ENCODE data around the gene HIVEP3. TPM values are rescaled to one million over a fixed set of nuclear protein-coding genes. Genes with fewer than 3 reads are reported as not detected.

The HIVEP3 gene
- total RNA-seq, 2 donors from 2014 or later = 0.13 to 0.99 TPM

- no peak overlapping the region for H3K4me3 Mint-ChIP-seq
- H3K4me3 ChIP-seq (ENCODE audit: low read length) = no peak overlapping the region
- H3K36me3 Mint-ChIP-seq (ENCODE audit: low read depth) = no peaks in the 10 kb centered on the region
- no peak overlapping the region for H3K27ac Mint-ChIP-seq
- no peak overlapping the region for H3K9ac ChIP-seq (ENCODE audit: extremely low read depth, low read length, poor library complexity, severe bottlenecking)
- peaks cover 29% of the 10 kb centered on the region for H3K4me1 ChIP-seq (ENCODE audit: control insufficient read depth, insufficient read depth, low read length)
- peaks cover 60% of the 10 kb centered on the region for H3K27me3 Mint-ChIP-seq (ENCODE audit: insufficient read depth)
- no peaks in the 10 kb centered on the region for H3K9me3 ChIP-seq (ENCODE audit: control insufficient read depth, low read length)
- WGBS, 2 experiments (ENCODE audit: insufficient coverage in 1 of 2, insufficient read length in 1 of 2) = 69 to 86% methylated on average over 3 to 7 of the region's 7 CpGs
- H3K27me3 ChIP-seq (ENCODE audit: control insufficient read depth, insufficient read depth, low read length, poor library complexity, severe bottlenecking) = peaks cover 49% of the 10 kb centered on the region
- H3K9me3 Mint-ChIP-seq = no peaks in the 10 kb centered on the region
- no peak for TF ChIP-seq CTCF (conservative IDR thresholded peaks at IDR 0.05)
- H3K36me3 ChIP-seq (ENCODE audit: control insufficient read depth, insufficient read depth, low read length) = no peaks in the 10 kb centered on the region
- no peak overlapping the region for H3K27ac ChIP-seq (ENCODE audit: low read depth, low read length)
- peaks cover 53% of the 10 kb centered on the region for H3K4me1 Mint-ChIP-seq
- DNase-seq = no peak
These were observed 56.1 kb downstream of the HIVEP3 start for GRCh38 chr1:41862384-41863221.

DNA sequence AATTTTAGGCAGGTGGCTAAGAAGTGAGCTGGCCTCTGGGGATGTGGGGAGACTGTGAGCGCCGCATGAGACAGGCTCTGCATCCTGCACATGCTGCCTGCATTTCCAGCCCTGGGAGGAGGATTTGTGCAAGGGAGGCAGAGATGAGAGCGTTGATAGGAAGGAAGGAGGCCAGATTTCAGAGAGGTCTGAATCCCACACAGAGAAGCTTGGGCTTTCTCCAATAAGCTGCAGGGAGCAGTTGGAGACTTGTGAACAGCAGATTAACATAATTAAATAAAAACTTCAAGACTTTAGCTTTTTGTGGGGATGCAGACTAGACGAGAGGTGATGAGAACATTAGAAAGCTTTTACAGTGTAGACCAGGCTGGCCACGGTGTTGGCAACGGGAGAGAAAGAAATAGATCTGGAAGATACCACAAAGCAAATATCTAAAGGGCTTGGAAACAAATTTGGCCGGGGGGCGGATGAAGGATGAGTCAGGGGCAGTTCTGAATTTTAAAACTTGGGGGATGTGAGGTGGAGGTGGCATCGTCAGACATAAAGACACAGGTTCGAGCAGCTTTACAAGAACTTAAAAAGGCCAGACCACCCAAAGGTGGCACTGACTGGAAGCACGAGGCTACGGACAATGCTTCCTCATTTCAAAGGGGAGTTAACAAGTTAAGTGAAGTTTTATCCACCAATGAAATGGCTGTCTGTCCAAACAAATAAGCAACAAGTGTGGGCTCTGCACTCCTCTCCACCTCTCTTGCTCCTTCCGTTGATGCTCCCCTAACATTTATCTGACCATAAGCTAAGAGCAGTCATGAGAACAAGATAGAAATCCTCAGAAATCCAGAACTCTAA is 57.0 kb downstream of the HIVEP3 start:
- H3K27me3 Mint-ChIP-seq (ENCODE audit: insufficient read depth) = peaks cover 57% of the 10 kb centered on the region
- WGBS, 2 experiments (ENCODE audit: insufficient coverage in 1 of 2, insufficient read length in 1 of 2) = 68 to 78% methylated on average over 9 to 13 of the region's 13 CpGs
- no peak overlapping the region for H3K27ac Mint-ChIP-seq
- Histone ChIP-seq H3K9me3 (ENCODE audit: control insufficient read depth, low read length) (no peaks in the 10 kb centered on the region), H3K4me3 (ENCODE audit: low read length) (no peak overlapping the region), H3K27ac (ENCODE audit: low read depth, low read length) (no peak overlapping the region), H3K4me1 (ENCODE audit: control insufficient read depth, insufficient read depth, low read length) (peaks cover 29% of the 10 kb centered on the region), H3K36me3 (ENCODE audit: control insufficient read depth, insufficient read depth, low read length) (no peaks in the 10 kb centered on the region), H3K27me3 (ENCODE audit: control insufficient read depth, insufficient read depth, low read length, poor library complexity, severe bottlenecking) (peaks cover 42% of the 10 kb centered on the region), H3K9ac (ENCODE audit: extremely low read depth, low read length, poor library complexity, severe bottlenecking) (no peak overlapping the region)
- DNase-seq = no peak
- H3K4me3 Mint-ChIP-seq = no peak overlapping the region
- peaks cover 53% of the 10 kb centered on the region for H3K4me1 Mint-ChIP-seq
- no peaks in the 10 kb centered on the region for H3K36me3 Mint-ChIP-seq (ENCODE audit: low read depth)
- no peaks in the 10 kb centered on the region for H3K9me3 Mint-ChIP-seq
- TF ChIP-seq CTCF (conservative IDR thresholded peaks at IDR 0.05) = no peak

- H3K36me3 Mint-ChIP-seq (ENCODE audit: low read depth) = no peaks in the 10 kb centered on the region
- no peak for TF ChIP-seq CTCF (conservative IDR thresholded peaks at IDR 0.05)
- 76 to 84% methylated on average over 6 to 8 of the region's 8 CpGs for WGBS, 2 experiments (ENCODE audit: insufficient coverage in 1 of 2, insufficient read length in 1 of 2)
- Histone ChIP-seq H3K36me3 (ENCODE audit: control insufficient read depth, insufficient read depth, low read length) (no peaks in the 10 kb centered on the region), H3K27ac (ENCODE audit: low read depth, low read length) (no peak overlapping the region), H3K9me3 (ENCODE audit: control insufficient read depth, low read length) (no peaks in the 10 kb centered on the region), H3K4me3 (ENCODE audit: low read length) (no peak overlapping the region), H3K4me1 (ENCODE audit: control insufficient read depth, insufficient read depth, low read length) (peaks cover 29% of the 10 kb centered on the region), H3K9ac (ENCODE audit: extremely low read depth, low read length, poor library complexity, severe bottlenecking) (no peak overlapping the region), H3K27me3 (ENCODE audit: control insufficient read depth, insufficient read depth, low read length, poor library complexity, severe bottlenecking) (peaks cover 33% of the 10 kb centered on the region)
- DNase-seq = no peak
- H3K9me3 Mint-ChIP-seq = no peaks in the 10 kb centered on the region
- H3K4me1 Mint-ChIP-seq = peaks cover 52% of the 10 kb centered on the region
- H3K27ac Mint-ChIP-seq = no peak overlapping the region
- H3K4me3 Mint-ChIP-seq = no peak overlapping the region
- H3K27me3 Mint-ChIP-seq (ENCODE audit: insufficient read depth) = peaks cover 51% of the 10 kb centered on the region
These were observed 58.0 kb downstream of the HIVEP3 start for GRCh38 chr1:41860771-41861170.
